PC-3 (cell line): Measurements from ENCODE around the gene ARVCF. TPM values are rescaled to one million over a fixed set of nuclear protein-coding genes. Genes with fewer than 3 reads are reported as not detected.

ENCODE experiments used
- ATAC-seq: fragments of 200-7000 bp; cut with Tn5 transposase; 2 replicates; pipeline ENCODE4 v1.9.1; 2020; ENCODE audit warnings: mild to moderate bottlenecking, moderate library complexity
- BruUV-seq: library from RNA; stranded (reverse); fragments of 400-500 nt; replicated peaks from 2 replicates; lab custom pipeline; 2021; lab: Mats Ljungman, UMichigan
- CTCF ChIA-PET: fragments of 300-600 bp; sonication (Branson Sonifier 250); formaldehyde crosslinking; loops from one replicate; lab custom pipeline; 2022; ENCODE audit warnings: antibody characterized with exemption; lab: Charles Lee
- POLR2A ChIA-PET: fragments of 300-600 bp; sonication (Branson Sonifier 250); formaldehyde crosslinking; loops from one replicate; lab custom pipeline; 2022; ENCODE audit warnings: antibody characterized with exemption; ENCODE audit not compliant: unreplicated experiment; lab: Charles Lee
- DNase-seq: peaks from one replicate; pipeline ENCODE4 v3.0.0-alpha.2; 2015
- H2AFZ ChIP-seq: fragments of 300-600 bp; sonication (generic); 2 replicates; pipeline ENCODE4 v1.6.0; 2016; ENCODE audit warnings: antibody characterized with exemption, low read length
- H3F3A ChIP-seq: fragments of 300-600 bp; sonication (generic); one replicate; pipeline ENCODE4 v1.6.0; 2017; ENCODE audit warnings: antibody characterized with exemption, low read length, control low read depth, mild to moderate bottlenecking; ENCODE audit not compliant: unreplicated experiment
- H3K27ac ChIP-seq: fragments of 300-600 bp; sonication (generic); 2 replicates; pipeline ENCODE4 v1.5.1; 2016; ENCODE audit warnings: mild to moderate bottlenecking, low read length
- H3K27me3 ChIP-seq: fragments of 300-600 bp; sonication (generic); 2 replicates; pipeline ENCODE4 v1.6.1; 2016; ENCODE audit warnings: low read length, mixed read lengths
- H3K36me3 ChIP-seq: fragments of 300-600 bp; sonication (generic); 2 replicates; pipeline ENCODE4 v1.6.1; 2016; ENCODE audit warnings: low read depth, mixed run types, low read length, mixed read lengths
- H3K4me1 ChIP-seq: fragments of 300-600 bp; sonication (generic); 2 replicates; pipeline ENCODE4 v1.5.1; 2016; ENCODE audit warnings: low read length; ENCODE audit not compliant: insufficient read depth
- H3K4me2 ChIP-seq: fragments of 300-600 bp; sonication (generic); 2 replicates; pipeline ENCODE4 v1.6.0; 2016; ENCODE audit warnings: low read length
- H3K4me3 ChIP-seq: fragments of 300-600 bp; sonication (generic); 2 replicates; pipeline ENCODE4 v1.5.1; 2016; ENCODE audit warnings: mild to moderate bottlenecking, low read length, mixed read lengths
- H3K79me2 ChIP-seq: fragments of 300-600 bp; sonication (generic); 2 replicates; pipeline ENCODE4 v1.6.1; 2017; ENCODE audit warnings: low read length, mixed read lengths
- H3K9ac ChIP-seq: fragments of 300-600 bp; sonication (generic); 2 replicates; pipeline ENCODE4 v1.6.0; 2016; ENCODE audit warnings: mild to moderate bottlenecking, low read length
- H3K9me2 ChIP-seq: fragments of 300-600 bp; sonication (generic); replicated peaks from 2 replicates; pipeline ENCODE4 v1.6.1; 2016; ENCODE audit warnings: mixed run types, low read length, mixed read lengths
- H3K9me3 ChIP-seq: fragments of 300-600 bp; sonication (generic); 2 replicates; pipeline ENCODE4 v1.6.1; 2016; ENCODE audit warnings: low read length, mixed read lengths
- H4K20me1 ChIP-seq: fragments of 300-600 bp; sonication (generic); 2 replicates; pipeline ENCODE4 v1.6.1; 2016; ENCODE audit warnings: low read length, mixed read lengths
- EZH2 ChIP-seq: fragments of 300-600 bp; sonication (generic); IDR thresholded peaks from one replicate; pipeline ENCODE4 v1.6.1; 2017; ENCODE audit warnings: antibody characterized with exemption, mild to moderate bottlenecking, low read length; ENCODE audit not compliant: unreplicated experiment
- EZH2phosphoT487 ChIP-seq: fragments of 300-600 bp; sonication (generic); IDR thresholded peaks from 2 replicates; pipeline ENCODE4 v1.6.1; 2018; ENCODE audit warnings: mild to moderate bottlenecking, antibody characterized with exemption, low read length, borderline replicate concordance
- intact Hi-C: fragments of 100-400 bp; cut with micrococcal nuclease; formaldehyde crosslinking; loops from 2 replicates; pipeline ENCODE4 v1.9.0; 2023
- total RNA-seq: library from RNA; depleted of rRNA; stranded (reverse); fragments of >200 nt; gene quantifications from 2 replicates; pipeline ENCODE4 v1.2.3, GENCODE V29; 2014
- TF ChIP-seq, protein P1 (sequence below): fragments of 300-600 bp; sonication (generic); conservative IDR thresholded peaks from 2 replicates; pipeline ENCODE4 v1.5.1; 2017; ENCODE audit warnings: antibody characterized with exemption, low read depth, mild to moderate bottlenecking, low read length

ARVCF gene
- total RNA-seq, 1 experiment from 2014 or later, result 20.0 TPM

DNA sequence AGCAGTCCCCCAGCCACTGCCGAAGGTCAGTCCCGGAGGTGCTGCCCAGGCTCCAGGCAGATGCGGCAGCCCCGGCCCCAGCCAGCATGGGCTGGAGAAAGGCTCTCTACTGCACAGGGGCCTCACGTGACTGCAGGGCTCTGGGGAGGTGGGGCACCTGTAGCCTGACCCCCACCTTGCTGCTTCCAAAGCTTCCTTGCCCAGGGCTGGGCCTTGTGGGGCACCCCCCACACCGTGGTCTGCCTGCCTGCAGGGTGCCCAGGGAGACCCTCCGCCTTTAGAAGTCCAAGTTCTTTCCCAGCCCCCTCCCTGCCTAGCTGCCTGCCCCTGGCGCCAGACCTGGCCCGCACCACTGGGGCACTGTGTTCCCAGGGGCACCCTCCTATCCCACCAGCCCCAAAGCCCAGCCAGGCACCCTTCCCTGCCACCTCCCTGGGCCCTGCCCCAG is 46.6 kb downstream of the ARVCF start:
- H3K27ac ChIP-seq, result no peak overlapping the region
- no peak for DNase-seq
- ChIA-PET POLR2A (no interaction called here), CTCF (no interaction called here)
- H3K9me2 ChIP-seq, result no peaks in the 10 kb centered on the region
- no peaks in the 10 kb centered on the region for H3K79me2 ChIP-seq
- H4K20me1 ChIP-seq, result no peaks in the 10 kb centered on the region
- no peak overlapping the region for H2AFZ ChIP-seq
- BruUV-seq, result no TSS peak
- no peak overlapping the region for H3K4me2 ChIP-seq
- no peaks in the 10 kb centered on the region for H3K9me3 ChIP-seq
- H3K9ac ChIP-seq, result no peak overlapping the region
- no peaks in the 10 kb centered on the region for H3K36me3 ChIP-seq
- no peaks in the 10 kb centered on the region for H3K4me1 ChIP-seq
- no peaks in the 10 kb centered on the region for H3F3A ChIP-seq
- TF ChIP-seq, protein P1, sequence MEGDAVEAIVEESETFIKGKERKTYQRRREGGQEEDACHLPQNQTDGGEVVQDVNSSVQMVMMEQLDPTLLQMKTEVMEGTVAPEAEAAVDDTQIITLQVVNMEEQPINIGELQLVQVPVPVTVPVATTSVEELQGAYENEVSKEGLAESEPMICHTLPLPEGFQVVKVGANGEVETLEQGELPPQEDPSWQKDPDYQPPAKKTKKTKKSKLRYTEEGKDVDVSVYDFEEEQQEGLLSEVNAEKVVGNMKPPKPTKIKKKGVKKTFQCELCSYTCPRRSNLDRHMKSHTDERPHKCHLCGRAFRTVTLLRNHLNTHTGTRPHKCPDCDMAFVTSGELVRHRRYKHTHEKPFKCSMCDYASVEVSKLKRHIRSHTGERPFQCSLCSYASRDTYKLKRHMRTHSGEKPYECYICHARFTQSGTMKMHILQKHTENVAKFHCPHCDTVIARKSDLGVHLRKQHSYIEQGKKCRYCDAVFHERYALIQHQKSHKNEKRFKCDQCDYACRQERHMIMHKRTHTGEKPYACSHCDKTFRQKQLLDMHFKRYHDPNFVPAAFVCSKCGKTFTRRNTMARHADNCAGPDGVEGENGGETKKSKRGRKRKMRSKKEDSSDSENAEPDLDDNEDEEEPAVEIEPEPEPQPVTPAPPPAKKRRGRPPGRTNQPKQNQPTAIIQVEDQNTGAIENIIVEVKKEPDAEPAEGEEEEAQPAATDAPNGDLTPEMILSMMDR, result no peak
- TF ChIP-seq EZH2, result no peak
- TF ChIP-seq EZH2phosphoT487, result no peak
- H3K27me3 ChIP-seq, result no peaks in the 10 kb centered on the region
- ATAC-seq, result no peak; the same call in none of the 2 replicates
- no peak overlapping the region for H3K4me3 ChIP-seq
- intact Hi-C loops, result loop anchor here (1.0 kb wide), 1 partner anchor 58 kb away; no protein-coding TSS in a partner anchor

DNA sequence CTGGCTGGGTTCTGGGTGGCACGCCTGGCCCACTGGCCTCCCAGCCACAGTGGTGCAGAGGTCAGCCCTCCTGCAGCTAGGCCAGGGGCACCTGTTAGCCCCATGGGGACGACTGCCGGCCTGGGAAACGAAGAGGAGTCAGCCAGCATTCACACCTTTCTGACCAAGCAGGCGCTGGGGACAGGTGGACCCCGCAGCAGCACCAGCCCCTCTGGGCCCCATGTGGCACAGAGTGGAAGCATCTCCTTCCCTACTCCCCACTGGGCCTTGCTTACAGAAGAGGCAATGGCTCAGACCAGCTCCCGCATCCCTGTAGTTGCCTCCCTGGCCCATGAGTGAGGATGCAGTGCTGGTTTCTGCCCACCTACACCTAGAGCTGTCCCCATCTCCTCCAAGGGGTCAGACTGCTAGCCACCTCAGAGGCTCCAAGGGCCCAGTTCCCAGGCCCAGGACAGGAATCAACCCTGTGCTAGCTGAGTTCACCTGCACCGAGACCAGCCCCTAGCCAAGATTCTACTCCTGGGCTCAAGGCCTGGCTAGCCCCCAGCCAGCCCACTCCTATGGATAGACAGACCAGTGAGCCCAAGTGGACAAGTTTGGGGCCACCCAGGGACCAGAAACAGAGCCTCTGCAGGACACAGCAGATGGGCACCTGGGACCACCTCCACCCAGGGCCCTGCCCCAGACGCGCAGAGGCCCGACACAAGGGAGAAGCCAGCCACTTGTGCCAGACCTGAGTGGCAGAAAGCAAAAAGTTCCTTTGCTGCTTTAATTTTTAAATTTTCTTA is 47.3 kb downstream of the ARVCF start:
- Histone ChIP-seq H3K36me3 (no peaks in the 10 kb centered on the region), H4K20me1 (no peaks in the 10 kb centered on the region), H3K4me3 (no peak overlapping the region), H3K4me2 (no peak overlapping the region), H3K9me2 (no peaks in the 10 kb centered on the region), H3K9me3 (no peaks in the 10 kb centered on the region), H3K27me3 (no peaks in the 10 kb centered on the region), H2AFZ (no peak overlapping the region), H3K79me2 (0 out of 2 replicates have a peak, but pooled peaks cover under 1% of the 10 kb centered on the region), H3K9ac (no peak overlapping the region), H3F3A (no peaks in the 10 kb centered on the region), H3K27ac (no peak overlapping the region), H3K4me1 (no peaks in the 10 kb centered on the region)
- ATAC-seq (no peak), DNase-seq (no peak)
- intact Hi-C loops, result no loop called here
- no TSS peak for BruUV-seq
- TF ChIP-seq EZH2, result no peak
- no peak for TF ChIP-seq EZH2phosphoT487
- TF ChIP-seq, protein P1, result no peak
- POLR2A ChIA-PET, result no interaction called here
- CTCF ChIA-PET, result no interaction called here

DNA sequence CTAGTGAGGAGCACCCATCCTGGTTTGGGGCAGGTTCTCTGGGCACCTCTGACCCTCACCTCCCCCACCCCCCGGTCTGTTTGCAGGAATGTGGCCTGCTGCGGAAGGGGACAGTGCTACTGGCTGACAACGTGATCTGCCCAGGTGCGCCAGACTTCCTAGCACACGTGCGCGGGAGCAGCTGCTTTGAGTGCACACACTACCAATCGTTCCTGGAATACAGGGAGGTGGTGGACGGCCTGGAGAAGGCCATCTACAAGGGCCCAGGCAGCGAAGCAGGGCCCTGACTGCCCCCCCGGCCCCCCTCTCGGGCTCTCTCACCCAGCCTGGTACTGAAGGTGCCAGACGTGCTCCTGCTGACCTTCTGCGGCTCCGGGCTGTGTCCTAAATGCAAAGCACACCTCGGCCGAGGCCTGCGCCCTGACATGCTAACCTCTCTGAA is 48.2 kb downstream of the ARVCF start:
- intact Hi-C loops, result no loop called here
- Histone ChIP-seq H3K4me2 (no peak overlapping the region), H3K4me1 (peaks cover 7% of the 10 kb centered on the region), H4K20me1 (no peaks in the 10 kb centered on the region), H3K9ac (no peak overlapping the region), H3K27ac (no peak overlapping the region), H3K79me2 (peaks cover 9% of the 10 kb centered on the region), H2AFZ (no peak overlapping the region), H3K4me3 (no peak overlapping the region), H3K36me3 (no peaks in the 10 kb centered on the region; the same call in 1 of the 2 replicates), H3F3A (no peaks in the 10 kb centered on the region), H3K9me2 (no peaks in the 10 kb centered on the region), H3K9me3 (no peaks in the 10 kb centered on the region), H3K27me3 (no peaks in the 10 kb centered on the region)
- CTCF ChIA-PET, result no interaction called here
- POLR2A ChIA-PET, result no interaction called here
- TF ChIP-seq EZH2 (no peak), EZH2phosphoT487 (no peak)
- TF ChIP-seq, protein P1, result no peak
- no peak for DNase-seq
- no peak for ATAC-seq
- no TSS peak for BruUV-seq
